Liver (tissue), 3 donors: Measurements from ENCODE around the gene CNTD1.

ENCODE experiments used
- EGR1 ChIP-seq, 2 donors: IDR thresholded peaks; 2 replicates each; pipeline ENCODE4 v1.6.1; 2016 to 2018; ENCODE audit warnings: antibody characterized with exemption in 2 of 2, low read depth in 2 of 2
- FOXA1 ChIP-seq: IDR thresholded peaks from 2 replicates; pipeline ENCODE4 v1.6.1; 2016; ENCODE audit warnings: antibody characterized with exemption
- GABPA ChIP-seq, 2 donors: IDR thresholded peaks in 1 of 2; conservative IDR thresholded peaks in 1 of 2; 2 replicates each; pipeline ENCODE4 v1.6.1; 2016; ENCODE audit warnings: antibody characterized with exemption in 2 of 2, mild to moderate bottlenecking in 1 of 2, moderate library complexity in 1 of 2
- RAD21 ChIP-seq, 2 donors: IDR thresholded peaks; 2 replicates each; pipeline ENCODE4 v1.6.1; 2016; ENCODE audit warnings: antibody characterized with exemption in 2 of 2, mild to moderate bottlenecking in 2 of 2
- SP1 ChIP-seq: IDR thresholded peaks from 2 replicates; pipeline ENCODE4 v1.6.1; 2018; ENCODE audit warnings: antibody characterized with exemption, mild to moderate bottlenecking
- TAF1 ChIP-seq: conservative IDR thresholded peaks from 2 replicates; pipeline ENCODE4 v1.6.1; 2016; ENCODE audit warnings: antibody characterized with exemption, mild to moderate bottlenecking
- YY1 ChIP-seq: IDR thresholded peaks from 2 replicates; pipeline ENCODE4 v1.6.1; 2016; ENCODE audit warnings: antibody characterized with exemption, mild to moderate bottlenecking
- TF ChIP-seq, protein P1 (sequence below): fragments of 150-350 bp; IDR thresholded peaks from 2 replicates; pipeline ENCODE4 v1.5.1; 2017; ENCODE audit warnings: improper control_type of control experiment, low read depth, low read length; ENCODE audit not compliant: missing input control
- TF ChIP-seq, protein P2 (sequence below): IDR thresholded peaks from 2 replicates; pipeline ENCODE4 v1.6.1; 2016; ENCODE audit warnings: antibody characterized with exemption
- TF ChIP-seq, protein P3 (sequence below): IDR thresholded peaks from 2 replicates; pipeline ENCODE4 v1.6.1; 2016; ENCODE audit warnings: antibody characterized with exemption, mild to moderate bottlenecking
- TF ChIP-seq, protein P4 (sequence below): IDR thresholded peaks from 2 replicates; pipeline ENCODE4 v1.6.1; 2016; ENCODE audit warnings: antibody characterized with exemption
- donor health status: healthy.
- donor health status: healthy.

DNA sequence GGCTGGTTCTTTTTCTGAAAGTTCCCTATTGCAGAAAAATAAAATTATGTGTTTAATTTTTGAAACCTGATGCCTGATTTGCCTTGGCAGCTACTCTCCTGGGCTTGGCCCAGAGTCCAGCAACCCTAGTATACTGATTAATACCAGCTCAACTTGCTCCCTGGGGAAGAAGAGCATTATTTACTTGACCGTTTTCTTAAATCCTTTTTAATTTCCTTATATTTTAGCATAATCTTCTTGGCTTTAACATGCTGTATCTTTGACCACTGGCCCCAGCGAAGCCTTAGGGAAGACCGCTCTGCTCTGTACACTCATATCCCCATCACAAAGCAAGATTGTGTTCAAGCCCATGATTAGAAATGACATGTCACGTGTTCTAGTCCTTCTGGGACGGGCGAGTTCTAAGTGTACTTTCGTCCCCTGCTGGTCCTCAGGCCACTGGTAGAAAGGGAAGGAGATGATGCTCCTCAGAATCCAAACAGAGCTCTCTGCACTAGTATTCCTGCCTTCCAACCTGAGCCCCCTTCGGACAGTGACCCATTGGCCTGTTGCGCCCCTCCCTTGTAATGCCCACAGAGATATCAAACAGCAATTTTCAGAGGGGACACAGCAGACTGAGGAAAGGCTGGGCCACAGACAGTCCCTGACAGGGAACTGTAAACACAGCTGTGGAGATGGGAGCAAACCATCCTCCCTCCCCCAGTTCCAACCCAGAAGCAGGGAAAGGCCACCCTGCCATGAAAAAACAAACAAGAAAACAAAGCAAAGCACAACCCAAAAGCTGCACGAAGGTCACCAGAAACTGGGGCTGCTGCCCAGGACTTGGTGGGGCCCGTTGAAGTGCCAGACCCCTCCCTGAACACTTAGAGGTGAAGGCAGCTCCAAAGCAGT, 49.5 kb upstream of the CNTD1 start:
- TF ChIP-seq, protein P1, sequence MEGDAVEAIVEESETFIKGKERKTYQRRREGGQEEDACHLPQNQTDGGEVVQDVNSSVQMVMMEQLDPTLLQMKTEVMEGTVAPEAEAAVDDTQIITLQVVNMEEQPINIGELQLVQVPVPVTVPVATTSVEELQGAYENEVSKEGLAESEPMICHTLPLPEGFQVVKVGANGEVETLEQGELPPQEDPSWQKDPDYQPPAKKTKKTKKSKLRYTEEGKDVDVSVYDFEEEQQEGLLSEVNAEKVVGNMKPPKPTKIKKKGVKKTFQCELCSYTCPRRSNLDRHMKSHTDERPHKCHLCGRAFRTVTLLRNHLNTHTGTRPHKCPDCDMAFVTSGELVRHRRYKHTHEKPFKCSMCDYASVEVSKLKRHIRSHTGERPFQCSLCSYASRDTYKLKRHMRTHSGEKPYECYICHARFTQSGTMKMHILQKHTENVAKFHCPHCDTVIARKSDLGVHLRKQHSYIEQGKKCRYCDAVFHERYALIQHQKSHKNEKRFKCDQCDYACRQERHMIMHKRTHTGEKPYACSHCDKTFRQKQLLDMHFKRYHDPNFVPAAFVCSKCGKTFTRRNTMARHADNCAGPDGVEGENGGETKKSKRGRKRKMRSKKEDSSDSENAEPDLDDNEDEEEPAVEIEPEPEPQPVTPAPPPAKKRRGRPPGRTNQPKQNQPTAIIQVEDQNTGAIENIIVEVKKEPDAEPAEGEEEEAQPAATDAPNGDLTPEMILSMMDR = no peak
- TF ChIP-seq RAD21 (IDR thresholded peaks at IDR 0.05) (no peak), TAF1 (no peak), YY1 (no peak), GABPA (IDR thresholded peaks at IDR 0.05 in 1 of 2, conservative IDR thresholded peaks at IDR 0.05 in 1 of 2) (no peak), EGR1 (IDR thresholded peaks at IDR 0.05; ENCODE audit: low read depth in 2 of 2) (no peak), FOXA1 (no peak), SP1 (peak; percentile 34)
- TF ChIP-seq, protein P2, sequence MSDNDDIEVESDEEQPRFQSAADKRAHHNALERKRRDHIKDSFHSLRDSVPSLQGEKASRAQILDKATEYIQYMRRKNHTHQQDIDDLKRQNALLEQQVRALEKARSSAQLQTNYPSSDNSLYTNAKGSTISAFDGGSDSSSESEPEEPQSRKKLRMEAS = no peak
- TF ChIP-seq, protein P3, sequence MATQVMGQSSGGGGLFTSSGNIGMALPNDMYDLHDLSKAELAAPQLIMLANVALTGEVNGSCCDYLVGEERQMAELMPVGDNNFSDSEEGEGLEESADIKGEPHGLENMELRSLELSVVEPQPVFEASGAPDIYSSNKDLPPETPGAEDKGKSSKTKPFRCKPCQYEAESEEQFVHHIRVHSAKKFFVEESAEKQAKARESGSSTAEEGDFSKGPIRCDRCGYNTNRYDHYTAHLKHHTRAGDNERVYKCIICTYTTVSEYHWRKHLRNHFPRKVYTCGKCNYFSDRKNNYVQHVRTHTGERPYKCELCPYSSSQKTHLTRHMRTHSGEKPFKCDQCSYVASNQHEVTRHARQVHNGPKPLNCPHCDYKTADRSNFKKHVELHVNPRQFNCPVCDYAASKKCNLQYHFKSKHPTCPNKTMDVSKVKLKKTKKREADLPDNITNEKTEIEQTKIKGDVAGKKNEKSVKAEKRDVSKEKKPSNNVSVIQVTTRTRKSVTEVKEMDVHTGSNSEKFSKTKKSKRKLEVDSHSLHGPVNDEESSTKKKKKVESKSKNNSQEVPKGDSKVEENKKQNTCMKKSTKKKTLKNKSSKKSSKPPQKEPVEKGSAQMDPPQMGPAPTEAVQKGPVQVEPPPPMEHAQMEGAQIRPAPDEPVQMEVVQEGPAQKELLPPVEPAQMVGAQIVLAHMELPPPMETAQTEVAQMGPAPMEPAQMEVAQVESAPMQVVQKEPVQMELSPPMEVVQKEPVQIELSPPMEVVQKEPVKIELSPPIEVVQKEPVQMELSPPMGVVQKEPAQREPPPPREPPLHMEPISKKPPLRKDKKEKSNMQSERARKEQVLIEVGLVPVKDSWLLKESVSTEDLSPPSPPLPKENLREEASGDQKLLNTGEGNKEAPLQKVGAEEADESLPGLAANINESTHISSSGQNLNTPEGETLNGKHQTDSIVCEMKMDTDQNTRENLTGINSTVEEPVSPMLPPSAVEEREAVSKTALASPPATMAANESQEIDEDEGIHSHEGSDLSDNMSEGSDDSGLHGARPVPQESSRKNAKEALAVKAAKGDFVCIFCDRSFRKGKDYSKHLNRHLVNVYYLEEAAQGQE = no peak
- TF ChIP-seq, protein P4, sequence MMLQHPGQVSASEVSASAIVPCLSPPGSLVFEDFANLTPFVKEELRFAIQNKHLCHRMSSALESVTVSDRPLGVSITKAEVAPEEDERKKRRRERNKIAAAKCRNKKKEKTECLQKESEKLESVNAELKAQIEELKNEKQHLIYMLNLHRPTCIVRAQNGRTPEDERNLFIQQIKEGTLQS = no peak
